HepG2 (cell line): ENCODE measurements around the gene IFNG-AS1.

Experiments
- CREB1 ChIP-seq, 2 experiments: fragments of 450-650 bp in 1 of 2; IDR thresholded peaks; 2 replicates each; pipeline ENCODE4 v1.6.1; 2016 to 2017; ENCODE audit warnings: control low read depth in 1 of 2, mild to moderate bottlenecking in 1 of 2, missing compliant biosample characterization in 1 of 2, missing genetic modification characterization in 1 of 2
- ETS1 ChIP-seq: sonication (generic); formaldehyde crosslinking; IDR thresholded peaks from 2 replicates; pipeline ENCODE4 v1.4.0; 2020; ENCODE audit warnings: missing genetic modification reagents
- HMG20B ChIP-seq: conservative IDR thresholded peaks from 2 replicates; pipeline ENCODE4 v1.6.1; 2016; ENCODE audit warnings: missing genetic modification reagents, missing compliant biosample characterization
- KAT2B ChIP-seq: fragments of 150-350 bp; IDR thresholded peaks from 2 replicates; pipeline ENCODE4 v1.6.1; 2014; ENCODE audit warnings: low read depth, low read length, borderline replicate concordance
- MAX ChIP-seq: IDR thresholded peaks from 2 replicates; pipeline ENCODE4 v1.6.1; 2012; ENCODE audit warnings: inconsistent platforms
- POLR2A ChIP-seq, 2 experiments: IDR thresholded peaks; 2 replicates each; pipeline ENCODE4 v1.6.1; 2011; ENCODE audit warnings: low read depth in 2 of 2, low read length in 2 of 2, mild to moderate bottlenecking in 1 of 2, moderate library complexity in 1 of 2; ENCODE audit not compliant: insufficient read depth in 1 of 2
- RAD21 ChIP-seq: fragments of 450-650 bp; formaldehyde crosslinking; IDR thresholded peaks from 2 replicates; pipeline ENCODE4 v1.5.0; 2020; ENCODE audit warnings: mild to moderate bottlenecking
- REST ChIP-seq, 2 experiments: IDR thresholded peaks; 2 replicates each; pipeline ENCODE4 v1.6.1; 2011 to 2012; ENCODE audit warnings: low read length in 2 of 2, borderline replicate concordance in 1 of 2, low read depth in 1 of 2, mild to moderate bottlenecking in 1 of 2, moderate library complexity in 1 of 2
- RNF2 ChIP-seq: fragments of 450-650 bp; conservative IDR thresholded peaks from 2 replicates; pipeline ENCODE4 v1.6.1; 2016; ENCODE audit warnings: low read depth
- RNF219 ChIP-seq: sonication (generic); formaldehyde crosslinking; IDR thresholded peaks from 2 replicates; pipeline ENCODE4 v1.5.0; 2020; ENCODE audit warnings: mild to moderate bottlenecking, missing genetic modification reagents
- ZNF101 ChIP-seq: sonication (generic); formaldehyde crosslinking; IDR thresholded peaks from 2 replicates; pipeline ENCODE4 v1.4.0; 2020; ENCODE audit warnings: mild to moderate bottlenecking, low read depth, missing genetic modification reagents, borderline replicate concordance
- ZNF660 ChIP-seq: sonication (generic); formaldehyde crosslinking; IDR thresholded peaks from 2 replicates; pipeline ENCODE4 v1.5.1; 2020; ENCODE audit warnings: mild to moderate bottlenecking, low read depth, missing genetic modification reagents, borderline replicate concordance

- TF ChIP-seq HMG20B, result no peak
- no peak for TF ChIP-seq POLR2A (IDR thresholded peaks at IDR 0.05; ENCODE audit: insufficient read depth in 1 of 2, low read depth in 2 of 2, low read length in 2 of 2)
- no peak for TF ChIP-seq ZNF101
- TF ChIP-seq MAX, result no peak
- no peak for TF ChIP-seq RAD21 (CRISPR knock-in tag)
- TF ChIP-seq KAT2B, result no peak
- no peak for TF ChIP-seq ETS1
- no peak for TF ChIP-seq REST (IDR thresholded peaks at IDR 0.05; ENCODE audit: borderline replicate concordance in 1 of 2, low read depth in 1 of 2, low read length in 2 of 2)
- no peak for TF ChIP-seq ZNF660 (CRISPR knock-in tag)
- no peak for TF ChIP-seq RNF219 (CRISPR knock-in tag)
- TF ChIP-seq CREB1 (IDR thresholded peaks at IDR 0.05), result no peak
- TF ChIP-seq CREB1 (CRISPR knock-in tag; IDR thresholded peaks at IDR 0.05), result no peak
- no peak for TF ChIP-seq RNF2
Observed at GRCh38 chr12:68069275-68069674, 80.0 kb downstream of the IFNG-AS1 start.
